GM19455 (cell line): ENCODE data around the gene BRF1.

Source experiments
- ATAC-seq: cut with Tn5 transposase; IDR thresholded peaks from one replicate; pipeline ENCODE4 v1.9.1; 2021; ENCODE audit not compliant: unreplicated experiment

BRF1 gene

DNA sequence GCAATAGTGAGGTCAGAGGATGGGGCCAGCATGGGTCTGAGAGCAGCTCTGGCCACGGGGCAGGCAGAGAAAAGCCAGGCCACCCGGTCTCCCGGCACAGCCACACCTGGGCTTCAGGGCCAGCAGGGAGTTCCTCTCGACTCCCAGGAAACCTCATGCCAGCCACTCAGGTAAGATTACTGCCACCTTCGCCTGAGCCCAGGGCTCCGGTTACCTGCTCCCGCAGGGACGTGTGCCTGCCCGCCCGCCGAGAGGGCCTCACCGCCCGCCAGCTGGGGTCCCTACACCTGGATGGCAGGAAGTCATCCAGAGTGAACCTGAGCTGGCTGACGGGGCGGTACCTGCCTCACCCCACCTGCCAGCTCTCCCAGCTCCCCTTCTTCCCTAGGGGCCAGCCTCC, 139.5 kb downstream of the BRF1 start:
- ATAC-seq = no peak

DNA sequence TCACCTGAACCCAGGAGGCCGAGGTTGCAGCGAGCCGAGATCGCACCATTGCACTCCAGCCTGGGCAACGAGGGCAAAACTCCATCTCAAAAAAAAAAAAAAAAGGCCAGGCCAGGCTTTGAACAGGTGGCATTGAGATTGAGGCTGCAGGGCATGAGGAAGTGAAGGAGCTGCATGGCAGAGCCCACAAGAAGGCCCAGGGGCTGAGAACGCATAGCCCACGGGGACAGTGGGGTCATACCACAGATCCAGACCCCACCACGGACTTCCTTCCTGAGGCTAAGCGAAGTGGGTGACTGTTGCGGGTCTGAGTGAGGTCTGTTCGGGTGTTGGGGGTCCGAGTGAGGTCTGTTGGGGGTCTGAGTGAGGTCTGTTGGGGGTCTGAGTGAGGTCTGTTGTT, 140.0 kb downstream of the BRF1 start:
- no peak for ATAC-seq

DNA sequence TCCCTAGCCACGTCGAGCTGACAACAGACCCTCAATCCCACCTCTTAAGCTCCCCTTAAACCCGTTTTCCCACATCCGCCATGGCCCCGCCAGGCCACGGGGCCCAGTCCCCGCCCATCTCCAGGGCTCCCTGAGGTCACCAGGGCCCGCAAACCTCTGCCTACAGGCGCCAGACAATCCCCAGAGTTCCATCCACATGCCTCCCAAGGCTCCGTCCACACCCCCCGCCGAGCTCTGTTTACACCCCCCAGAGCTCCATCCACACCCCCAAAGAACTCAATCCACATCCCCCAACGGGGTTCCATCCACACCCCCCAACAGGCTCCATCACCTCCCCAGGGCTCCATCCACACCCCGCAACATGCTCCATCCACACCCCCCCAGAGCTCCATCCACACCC, 141.5 kb downstream of the BRF1 start:
- no peak for ATAC-seq
